GM23338 (cell line): ENCODE results near the gene RNF121. TPM values are rescaled to one million over a fixed set of nuclear protein-coding genes. Genes with fewer than 3 reads are reported as not detected.
A peak's percentile ranks its signal among the peaks of the same experiment; 100 is the strongest.

ENCODE experiments used
- CREB1 ChIP-seq: fragments of 250-450 bp; sonication (Bioruptor Pico); IDR thresholded peaks from 2 replicates; pipeline ENCODE4 v1.5.0; 2020; ENCODE audit warnings: low read depth, mild to moderate bottlenecking, moderate library complexity
- EZH2 ChIP-seq: fragments of 200-600 bp; sonication (generic); IDR thresholded peaks from one replicate; pipeline ENCODE4 v1.8.0; 2017; ENCODE audit warnings: antibody characterized with exemption, mild to moderate bottlenecking, low read depth; ENCODE audit not compliant: unreplicated experiment
- ZNF114 ChIP-seq: fragments of 250-450 bp; sonication (Bioruptor Pico); IDR thresholded peaks from 2 replicates; pipeline ENCODE4 v1.5.0; 2020; ENCODE audit warnings: mild to moderate bottlenecking, moderate library complexity
- polyA plus RNA-seq: library from polyadenylated mRNA; unstranded; fragments of >200 nt; fragmentation: Nextera tagmentation; extraction: Ambion mirVana; gene quantifications from 2 replicates; pipeline ENCODE4 v1.2.1, GENCODE V29; 2016
- total RNA-seq: library from RNA; depleted of rRNA; stranded (reverse); fragments of >200 nt; shearing (Covaris generic); gene quantifications from 2 replicates; pipeline ENCODE4 v1.2.3, GENCODE V29; 2014
- TF ChIP-seq, protein P1 (sequence below): fragments of 250-450 bp; sonication (Bioruptor Pico); IDR thresholded peaks from 2 replicates; pipeline ENCODE4 v1.5.0; 2020; ENCODE audit warnings: mild to moderate bottlenecking, moderate library complexity
- TF ChIP-seq, protein P2 (sequence below), 2 experiments: fragments of 200-600 bp in 1 of 2; sonication (generic) in 1 of 2; conservative IDR thresholded peaks; 2 replicates each; pipeline versions ENCODE4 v1.5.1 to v1.6.1; 2016 to 2017; ENCODE audit warnings: antibody characterized with exemption in 2 of 2, low read depth in 2 of 2, mild to moderate bottlenecking in 2 of 2, moderate library complexity in 1 of 2

The RNF121 gene
- total and polyA plus RNA-seq, 2 experiments from 2014 or later = 7.8 to 37.7 TPM

DNA sequence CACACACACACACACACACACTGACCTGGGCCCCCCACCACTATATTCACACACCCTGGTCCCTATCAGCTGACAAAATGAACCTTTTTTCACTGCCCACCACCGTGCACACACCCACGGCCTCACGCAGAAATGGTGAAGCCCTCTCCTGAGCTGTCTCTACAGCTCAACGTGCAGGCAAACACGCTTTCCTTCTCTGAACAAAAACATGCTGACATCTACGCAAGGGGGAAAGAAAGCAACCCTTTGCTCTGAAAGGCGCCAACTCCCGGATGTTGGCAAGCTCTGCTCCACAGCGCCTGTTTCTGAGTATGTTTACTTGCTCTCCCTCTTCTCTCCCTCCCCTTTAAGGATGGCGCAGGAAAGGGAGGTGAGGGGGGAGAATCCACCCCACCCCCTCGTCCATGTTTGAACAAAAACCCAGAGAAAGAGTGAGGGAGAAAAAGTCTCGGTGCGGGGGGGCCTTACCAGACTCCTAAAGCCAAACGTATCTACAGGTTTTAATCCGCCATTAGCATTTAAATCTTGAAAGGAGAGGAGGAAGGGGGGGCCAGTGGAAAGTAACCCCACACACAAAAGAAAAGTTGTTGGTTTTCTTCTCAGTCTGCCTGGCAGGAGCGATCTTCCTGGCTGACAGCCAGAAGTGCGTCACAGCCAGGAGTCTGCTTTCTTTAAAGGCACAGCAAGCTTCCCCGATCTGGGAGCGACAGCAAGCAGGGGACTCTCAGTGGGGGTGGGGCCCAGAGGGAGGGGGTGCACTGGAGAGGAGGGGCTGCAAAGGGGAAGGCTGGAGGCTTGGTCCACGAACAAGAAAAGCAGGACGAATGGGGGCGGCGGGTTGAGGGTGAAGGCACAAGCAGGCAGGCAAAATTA, 111.9 kb downstream of the RNF121 start (continued):
- TF ChIP-seq, protein P1, sequence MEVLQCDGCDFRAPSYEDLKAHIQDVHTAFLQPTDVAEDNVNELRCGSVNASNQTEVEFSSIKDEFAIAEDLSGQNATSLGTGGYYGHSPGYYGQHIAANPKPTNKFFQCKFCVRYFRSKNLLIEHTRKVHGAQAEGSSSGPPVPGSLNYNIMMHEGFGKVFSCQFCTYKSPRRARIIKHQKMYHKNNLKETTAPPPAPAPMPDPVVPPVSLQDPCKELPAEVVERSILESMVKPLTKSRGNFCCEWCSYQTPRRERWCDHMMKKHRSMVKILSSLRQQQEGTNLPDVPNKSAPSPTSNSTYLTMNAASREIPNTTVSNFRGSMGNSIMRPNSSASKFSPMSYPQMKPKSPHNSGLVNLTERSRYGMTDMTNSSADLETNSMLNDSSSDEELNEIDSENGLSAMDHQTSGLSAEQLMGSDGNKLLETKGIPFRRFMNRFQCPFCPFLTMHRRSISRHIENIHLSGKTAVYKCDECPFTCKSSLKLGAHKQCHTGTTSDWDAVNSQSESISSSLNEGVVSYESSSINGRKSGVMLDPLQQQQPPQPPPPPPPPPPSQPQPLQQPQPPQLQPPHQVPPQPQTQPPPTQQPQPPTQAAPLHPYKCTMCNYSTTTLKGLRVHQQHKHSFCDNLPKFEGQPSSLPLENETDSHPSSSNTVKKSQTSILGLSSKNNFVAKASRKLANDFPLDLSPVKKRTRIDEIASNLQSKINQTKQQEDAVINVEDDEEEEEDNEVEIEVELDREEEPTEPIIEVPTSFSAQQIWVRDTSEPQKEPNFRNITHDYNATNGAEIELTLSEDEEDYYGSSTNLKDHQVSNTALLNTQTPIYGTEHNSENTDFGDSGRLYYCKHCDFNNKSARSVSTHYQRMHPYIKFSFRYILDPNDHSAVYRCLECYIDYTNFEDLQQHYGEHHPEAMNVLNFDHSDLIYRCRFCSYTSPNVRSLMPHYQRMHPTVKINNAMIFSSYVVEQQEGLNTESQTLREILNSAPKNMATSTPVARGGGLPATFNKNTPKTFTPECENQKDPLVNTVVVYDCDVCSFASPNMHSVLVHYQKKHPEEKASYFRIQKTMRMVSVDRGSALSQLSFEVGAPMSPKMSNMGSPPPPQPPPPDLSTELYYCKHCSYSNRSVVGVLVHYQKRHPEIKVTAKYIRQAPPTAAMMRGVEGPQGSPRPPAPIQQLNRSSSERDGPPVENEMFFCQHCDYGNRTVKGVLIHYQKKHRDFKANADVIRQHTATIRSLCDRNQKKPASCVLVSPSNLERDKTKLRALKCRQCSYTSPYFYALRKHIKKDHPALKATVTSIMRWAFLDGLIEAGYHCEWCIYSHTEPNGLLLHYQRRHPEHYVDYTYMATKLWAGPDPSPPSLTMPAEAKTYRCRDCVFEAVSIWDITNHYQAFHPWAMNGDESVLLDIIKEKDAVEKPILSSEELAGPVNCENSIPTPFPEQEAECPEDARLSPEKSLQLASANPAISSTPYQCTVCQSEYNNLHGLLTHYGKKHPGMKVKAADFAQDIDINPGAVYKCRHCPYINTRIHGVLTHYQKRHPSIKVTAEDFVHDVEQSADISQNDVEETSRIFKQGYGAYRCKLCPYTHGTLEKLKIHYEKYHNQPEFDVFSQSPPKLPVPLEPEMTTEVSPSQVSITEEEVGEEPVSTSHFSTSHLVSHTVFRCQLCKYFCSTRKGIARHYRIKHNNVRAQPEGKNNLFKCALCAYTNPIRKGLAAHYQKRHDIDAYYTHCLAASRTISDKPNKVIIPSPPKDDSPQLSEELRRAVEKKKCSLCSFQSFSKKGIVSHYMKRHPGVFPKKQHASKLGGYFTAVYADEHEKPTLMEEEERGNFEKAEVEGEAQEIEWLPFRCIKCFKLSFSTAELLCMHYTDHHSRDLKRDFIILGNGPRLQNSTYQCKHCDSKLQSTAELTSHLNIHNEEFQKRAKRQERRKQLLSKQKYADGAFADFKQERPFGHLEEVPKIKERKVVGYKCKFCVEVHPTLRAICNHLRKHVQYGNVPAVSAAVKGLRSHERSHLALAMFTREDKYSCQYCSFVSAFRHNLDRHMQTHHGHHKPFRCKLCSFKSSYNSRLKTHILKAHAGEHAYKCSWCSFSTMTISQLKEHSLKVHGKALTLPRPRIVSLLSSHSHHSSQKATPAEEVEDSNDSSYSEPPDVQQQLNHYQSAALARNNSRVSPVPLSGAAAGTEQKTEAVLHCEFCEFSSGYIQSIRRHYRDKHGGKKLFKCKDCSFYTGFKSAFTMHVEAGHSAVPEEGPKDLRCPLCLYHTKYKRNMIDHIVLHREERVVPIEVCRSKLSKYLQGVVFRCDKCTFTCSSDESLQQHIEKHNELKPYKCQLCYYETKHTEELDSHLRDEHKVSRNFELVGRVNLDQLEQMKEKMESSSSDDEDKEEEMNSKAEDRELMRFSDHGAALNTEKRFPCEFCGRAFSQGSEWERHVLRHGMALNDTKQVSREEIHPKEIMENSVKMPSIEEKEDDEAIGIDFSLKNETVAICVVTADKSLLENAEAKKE (CRISPR knock-in tag) = no peak
- TF ChIP-seq ZNF114 (CRISPR knock-in tag) (no peak), EZH2 (no peak), CREB1 (0 out of 2 replicates have a peak, but pooled peaks have one; percentile 18)
- TF ChIP-seq, protein P2, sequence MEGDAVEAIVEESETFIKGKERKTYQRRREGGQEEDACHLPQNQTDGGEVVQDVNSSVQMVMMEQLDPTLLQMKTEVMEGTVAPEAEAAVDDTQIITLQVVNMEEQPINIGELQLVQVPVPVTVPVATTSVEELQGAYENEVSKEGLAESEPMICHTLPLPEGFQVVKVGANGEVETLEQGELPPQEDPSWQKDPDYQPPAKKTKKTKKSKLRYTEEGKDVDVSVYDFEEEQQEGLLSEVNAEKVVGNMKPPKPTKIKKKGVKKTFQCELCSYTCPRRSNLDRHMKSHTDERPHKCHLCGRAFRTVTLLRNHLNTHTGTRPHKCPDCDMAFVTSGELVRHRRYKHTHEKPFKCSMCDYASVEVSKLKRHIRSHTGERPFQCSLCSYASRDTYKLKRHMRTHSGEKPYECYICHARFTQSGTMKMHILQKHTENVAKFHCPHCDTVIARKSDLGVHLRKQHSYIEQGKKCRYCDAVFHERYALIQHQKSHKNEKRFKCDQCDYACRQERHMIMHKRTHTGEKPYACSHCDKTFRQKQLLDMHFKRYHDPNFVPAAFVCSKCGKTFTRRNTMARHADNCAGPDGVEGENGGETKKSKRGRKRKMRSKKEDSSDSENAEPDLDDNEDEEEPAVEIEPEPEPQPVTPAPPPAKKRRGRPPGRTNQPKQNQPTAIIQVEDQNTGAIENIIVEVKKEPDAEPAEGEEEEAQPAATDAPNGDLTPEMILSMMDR (conservative IDR thresholded peaks at IDR 0.05; ENCODE audit: low read depth in 2 of 2) = no peak
